T-cell (primary cell): ENCODE measurements around the gene CELSR2. TPM values are rescaled to one million over a fixed set of nuclear protein-coding genes. Genes with fewer than 3 reads are reported as not detected.

ENCODE experiments used
- ATAC-seq, 4 experiments: fragments of 200-7000 bp in 3 of 4; fragments of 150-1000 bp in 1 of 4; cut with Tn5 transposase; replicated peaks in 1 of 4; 1 replicate in 3 of 4; 2 replicates in 1 of 4; pipeline ENCODE4 v1.10.0; 2021; ENCODE audit warnings: moderate library complexity in 3 of 4, mild to moderate bottlenecking in 2 of 4, moderate number of reproducible peaks in 1 of 4
- CTCF ChIA-PET, 2 donors: fragments of 300-600 bp; sonication (Branson Sonifier 250); formaldehyde crosslinking; loops; one replicate each; lab custom pipeline; 2022; ENCODE audit warnings: antibody characterized with exemption in 2 of 2; lab: Charles Lee
- POLR2A ChIA-PET, 2 donors: fragments of 300-600 bp; sonication (Branson Sonifier 250); formaldehyde crosslinking; loops; one replicate each; lab custom pipeline; 2022; ENCODE audit warnings: antibody characterized with exemption in 2 of 2; lab: Charles Lee
- DNase-seq, 35 experiments: peaks; one replicate each; pipeline versions ENCODE4 v3.0.0 to v3.0.0-alpha.2; 2013 to 2023
- H3K27ac ChIP-seq: one replicate; pipeline ENCODE4 v1.5.1; 2013; ENCODE audit warnings: low read length
- H3K27me3 ChIP-seq, 2 experiments: replicated peaks in 1 of 2; 1 replicate in 1 of 2; 2 replicates in 1 of 2; pipeline versions ENCODE4 v1.6.1 to v1.7.0; 2013; ENCODE audit warnings: low read length in 1 of 2, mixed read lengths in 1 of 2; ENCODE audit not compliant: control insufficient read depth in 2 of 2, insufficient read depth in 2 of 2; ENCODE audit errors: extremely low read depth in 1 of 2
- H3K36me3 ChIP-seq, 2 donors: 1 replicate in 1 of 2; 2 replicates in 1 of 2; pipeline versions ENCODE4 v1.6.1 to v1.7.0; 2013; ENCODE audit warnings: low read length in 1 of 2; ENCODE audit not compliant: control insufficient read depth in 2 of 2, insufficient read depth in 1 of 2; ENCODE audit errors: extremely low read depth in 1 of 2
- H3K4me1 ChIP-seq, 2 experiments: 1 replicate in 1 of 2; 2 replicates in 1 of 2; pipeline versions ENCODE4 v1.6.1 to v1.7.0; 2013; ENCODE audit warnings: low read length in 2 of 2, mixed read lengths in 1 of 2; ENCODE audit not compliant: insufficient read depth in 2 of 2, control insufficient read depth in 1 of 2; ENCODE audit errors: extremely low read depth in 1 of 2
- H3K4me3 ChIP-seq, 2 donors: 1 replicate in 1 of 2; 2 replicates in 1 of 2; pipeline versions ENCODE4 v1.5.1 to v1.7.0; 2013; ENCODE audit warnings: mild to moderate bottlenecking in 2 of 2, low read length in 1 of 2, moderate library complexity in 1 of 2; ENCODE audit not compliant: control insufficient read depth in 1 of 2; ENCODE audit errors: extremely low read depth in 1 of 2
- H3K9me3 ChIP-seq: 2 replicates; pipeline ENCODE4 v1.7.0; 2013
- H3K27ac Mint-ChIP-seq, 2 donors: one replicate each; pipeline ENCODE4 v1.8.0; 2020 to 2021; ENCODE audit warnings: mild to moderate bottlenecking in 2 of 2, mixed read lengths in 2 of 2
- H3K27me3 Mint-ChIP-seq, 2 donors: one replicate each; pipeline ENCODE4 v1.8.0; 2021 to 2022; ENCODE audit warnings: mixed read lengths in 2 of 2
- H3K36me3 Mint-ChIP-seq: one replicate; pipeline ENCODE4 v1.8.0; 2021; ENCODE audit warnings: mixed read lengths
- H3K4me1 Mint-ChIP-seq, 3 donors: one replicate each; pipeline ENCODE4 v1.8.0; 2020 to 2022; ENCODE audit warnings: mixed read lengths in 3 of 3, mild to moderate bottlenecking in 1 of 3
- H3K4me3 Mint-ChIP-seq, 3 donors: one replicate each; pipeline ENCODE4 v1.8.0; 2020 to 2022; ENCODE audit warnings: mild to moderate bottlenecking in 3 of 3, mixed read lengths in 3 of 3, moderate library complexity in 3 of 3
- H3K9me3 Mint-ChIP-seq, 3 donors: one replicate each; pipeline ENCODE4 v1.8.0; 2020 to 2022; ENCODE audit warnings: mixed read lengths in 3 of 3
- WGBS: methylation state at CpG from one replicate; pipeline ENCODE4 v1.1.5; 2013; ENCODE audit warnings: missing lambda C conversion rate; ENCODE audit not compliant: insufficient coverage; 5-methylcytosine and 5-hydroxymethylcytosine counted together
- total RNA-seq, 35 experiments: library from RNA in 6 of 35; stranded (reverse) in 6 of 35; fragments of 120-200 nt in 1 of 35; gene quantifications; one replicate each; pipeline versions ENCODE4 v1.2.1 to v1.2.4 and lab custom pipeline; 2013 to 2026

CELSR2 gene
- total RNA-seq, 5 donors from 2014 or later (not counting 1 experiment from before 2014, with no cell fraction given), result 4.1 to 5.3 (median 4.7) TPM

GRCh38 chr1:109277434-109278204 lies 28.3 kb downstream of the CELSR2 start:
- Histone ChIP-seq H3K4me3 (no peak overlapping the region), H3K27ac (no peak overlapping the region), H3K4me1 (peaks cover under 1 to 15% of the 10 kb centered on the region in 2 experiments), H3K9me3 (no peaks in the 10 kb centered on the region), H3K27me3 (peaks cover 0 to 6% of the 10 kb centered on the region in 2 experiments), H3K36me3 (no peaks in the 10 kb centered on the region)
- Mint-ChIP-seq H3K9me3 (no peaks in the 10 kb centered on the region), H3K27ac (no peak overlapping the region), H3K4me3 (no peak overlapping the region), H3K4me1 (peaks cover 9 to 15% (median 9%) of the 10 kb centered on the region in 3 donors), H3K36me3 (no peaks in the 10 kb centered on the region), H3K27me3 (peaks cover 0 to 3% of the 10 kb centered on the region in 2 donors)
- ChIA-PET POLR2A (interaction anchor here in 1 of 2 donors (0.6 kb wide), 1 partner anchor 254 kb away, joined by 3 read pairs; no protein-coding TSS in a partner anchor), CTCF (interaction anchor here (0.5 to 3.8 kb wide), 15 partner anchors 13 to 824 kb away, joined by 3 to 40 read pairs (median 4); partner anchors contain the start of genes AHCYL1 (in 1 of the 2) and SORT1 (in 1 of the 2))
- DNase-seq (peak in 30 of 35 experiments; percentile 8 to 72 (median 40)), ATAC-seq (peak; percentile 50 to 78 (median 70))
- 100% methylated on average over 1 of the region's 7 CpGs for WGBS

- Mint-ChIP-seq H3K4me3 (no peak overlapping the region), H3K27me3 (no peaks in the 10 kb centered on the region)
Observed at GRCh38 chr1:109279615-109280278, 30.4 kb downstream of the CELSR2 start.

GRCh38 chr1:109280862-109281261 lies 31.5 kb downstream of the CELSR2 start:
- Mint-ChIP-seq H3K36me3 (no peaks in the 10 kb centered on the region), H3K4me3 (no peak overlapping the region), H3K4me1 (peaks cover 21 to 25% (median 22%) of the 10 kb centered on the region in 3 donors), H3K27me3 (no peaks in the 10 kb centered on the region), H3K27ac (no peak overlapping the region), H3K9me3 (no peaks in the 10 kb centered on the region)
- Histone ChIP-seq H3K4me3 (no peak overlapping the region), H3K36me3 (no peaks in the 10 kb centered on the region), H3K27me3 (peaks cover 0 to 2% of the 10 kb centered on the region in 2 experiments), H3K27ac (no peak overlapping the region), H3K4me1 (peaks cover 6 to 28% of the 10 kb centered on the region in 2 experiments), H3K9me3 (no peaks in the 10 kb centered on the region)
- ATAC-seq, result no peak
- CTCF ChIA-PET, result interaction anchor here in 1 of 2 donors (1.0 kb wide), 1 partner anchor 100 kb away, joined by 3 read pairs; no protein-coding TSS in a partner anchor
- POLR2A ChIA-PET, result no interaction called here
- WGBS, result 100% methylated on average over 2 of the region's 12 CpGs
- DNase-seq, result no peak

More at GRCh38 chr1:109279615-109280278, 30.4 kb downstream of the CELSR2 start:
- Mint-ChIP-seq H3K36me3 (no peaks in the 10 kb centered on the region), H3K9me3 (no peaks in the 10 kb centered on the region), H3K27ac (no peak overlapping the region), H3K4me1 (peaks cover 21 to 25% (median 22%) of the 10 kb centered on the region in 3 donors)
- WGBS, result 100% methylated on average over 3 of the region's 5 CpGs
- Histone ChIP-seq H3K27me3 (peaks cover 0 to 2% of the 10 kb centered on the region in 2 experiments), H3K27ac (no peak overlapping the region), H3K9me3 (no peaks in the 10 kb centered on the region), H3K4me3 (no peak overlapping the region), H3K4me1 (peaks cover 6 to 28% of the 10 kb centered on the region in 2 experiments), H3K36me3 (no peaks in the 10 kb centered on the region)
- no peak for ATAC-seq
- POLR2A ChIA-PET, result no interaction called here
- DNase-seq, result no peak
- CTCF ChIA-PET, result interaction anchor here (0.7 to 3.8 kb wide), 5 partner anchors 71 to 253 kb away, joined by 3 to 24 read pairs (median 4); no protein-coding TSS in a partner anchor

- Histone ChIP-seq H3K9me3 (no peaks in the 10 kb centered on the region), H3K4me3 (no peak overlapping the region), H3K27me3 (peaks cover 0 to 2% of the 10 kb centered on the region in 2 experiments), H3K4me1 (peaks cover 6 to 28% of the 10 kb centered on the region in 2 experiments), H3K27ac (no peak overlapping the region), H3K36me3 (no peaks in the 10 kb centered on the region)
- POLR2A ChIA-PET, result no interaction called here
- no peak for DNase-seq
- no peaks in the 10 kb centered on the region for H3K36me3 Mint-ChIP-seq
- peak overlapping the region; percentile 92 to 97 (median 94) for H3K4me3 Mint-ChIP-seq
- peaks cover 21 to 25% (median 22%) of the 10 kb centered on the region in 3 donors for H3K4me1 Mint-ChIP-seq
- WGBS, result 90% methylated on average over 18 of the region's 28 CpGs
- H3K9me3 Mint-ChIP-seq, result no peaks in the 10 kb centered on the region
- no peaks in the 10 kb centered on the region for H3K27me3 Mint-ChIP-seq
- CTCF ChIA-PET, result interaction anchor here (0.6 to 1.7 kb wide), 5 partner anchors 101 to 251 kb away, joined by 3 to 12 read pairs (median 5); partner anchors contain the start of gene ATXN7L2 (in 1 of the 2)
- no peak for ATAC-seq
- no peak overlapping the region for H3K27ac Mint-ChIP-seq
Observed at GRCh38 chr1:109281680-109282496, 32.5 kb downstream of the CELSR2 start.

GRCh38 chr1:109282497-109282951 lies 33.2 kb downstream of the CELSR2 start:
- Mint-ChIP-seq H3K9me3 (no peaks in the 10 kb centered on the region), H3K36me3 (no peaks in the 10 kb centered on the region), H3K27me3 (no peaks in the 10 kb centered on the region), H3K27ac (peak overlapping the region in 1 of 2 donors; percentile 91), H3K4me3 (peak overlapping the region; percentile 92 to 97 (median 94)), H3K4me1 (peaks cover 18 to 21% (median 18%) of the 10 kb centered on the region in 3 donors)
- 17% methylated on average over 9 of the region's 10 CpGs for WGBS
- ChIA-PET CTCF (interaction anchor here (0.6 to 1.7 kb wide), 8 partner anchors 117 to 250 kb away, joined by 3 to 12 read pairs (median 5); partner anchors contain the start of genes ATXN7L2 (in 1 of the 2) and PSMA5 (in 1 of the 2)), POLR2A (no interaction called here)
- no peaks in the 10 kb centered on the region for H3K36me3 ChIP-seq
- DNase-seq, result no peak
- H3K4me1 ChIP-seq, result peaks cover 6 to 24% of the 10 kb centered on the region in 2 experiments
- H3K9me3 ChIP-seq, result no peaks in the 10 kb centered on the region
- peaks cover 0 to 2% of the 10 kb centered on the region in 2 experiments for H3K27me3 ChIP-seq
- no peak for ATAC-seq
- H3K27ac ChIP-seq, result no peak overlapping the region
- peak overlapping the region; percentile 82 to 88 for H3K4me3 ChIP-seq
